Measurements from ENCODE around the gene TEKT1. TPM values are rescaled to one million over a fixed set of nuclear protein-coding genes. Genes with fewer than 3 reads are reported as not detected.

Gene TEKT1
- total RNA-seq, 4 donors from 2014 or later: 0.12 to 2.4 TPM; not detected in 2

- no peaks in the 10 kb centered on the region for H3K27me3 ChIP-seq
- no peaks in the 10 kb centered on the region for H3K9me3 ChIP-seq
- no peak for DNase-seq
- no peaks in the 10 kb centered on the region for H3K4me1 ChIP-seq
- H3K27ac ChIP-seq: no peak overlapping the region
- no peak overlapping the region for H3K4me3 ChIP-seq
- intact Hi-C loops (cut with DNase I; ENCODE audit: low total_unique reads): no loop called here
- no peaks in the 10 kb centered on the region for H3K36me3 ChIP-seq
- TF ChIP-seq CTCF (IDR thresholded peaks at IDR 0.05) (no peak), POLR2A (IDR thresholded peaks at IDR 0.05) (no peak)
Measured at GRCh38 chr17:6800422-6801027, 31.0 kb downstream of the TEKT1 start.

- Histone ChIP-seq H3K36me3 (no peaks in the 10 kb centered on the region), H3K4me3 (no peak overlapping the region), H3K27ac (no peak overlapping the region), H3K27me3 (no peaks in the 10 kb centered on the region), H3K4me1 (no peaks in the 10 kb centered on the region), H3K9me3 (no peaks in the 10 kb centered on the region)
- DNase-seq: no peak
- intact Hi-C loops (cut with DNase I; ENCODE audit: low total_unique reads): no loop called here
- TF ChIP-seq POLR2A (IDR thresholded peaks at IDR 0.05) (no peak), CTCF (IDR thresholded peaks at IDR 0.05) (no peak)
Measured at GRCh38 chr17:6799738-6800137, 31.8 kb downstream of the TEKT1 start.

GRCh38 chr17:6797718-6798351 is 33.7 kb downstream of the TEKT1 start:
- Histone ChIP-seq H3K9me3 (no peaks in the 10 kb centered on the region), H3K4me1 (no peaks in the 10 kb centered on the region), H3K4me3 (no peak overlapping the region), H3K27me3 (no peaks in the 10 kb centered on the region), H3K36me3 (no peaks in the 10 kb centered on the region), H3K27ac (no peak overlapping the region)
- no peak for TF ChIP-seq POLR2A (IDR thresholded peaks at IDR 0.05)
- TF ChIP-seq CTCF (IDR thresholded peaks at IDR 0.05): no peak
- no peak for DNase-seq
- intact Hi-C loops (cut with DNase I; ENCODE audit: low total_unique reads): no loop called here

- TF ChIP-seq CTCF (IDR thresholded peaks at IDR 0.05): no peak
- TF ChIP-seq POLR2A (IDR thresholded peaks at IDR 0.05): no peak
- Histone ChIP-seq H3K27me3 (no peaks in the 10 kb centered on the region), H3K36me3 (no peaks in the 10 kb centered on the region), H3K9me3 (no peaks in the 10 kb centered on the region), H3K27ac (no peak overlapping the region), H3K4me1 (no peaks in the 10 kb centered on the region), H3K4me3 (no peak overlapping the region)
- intact Hi-C loops (cut with DNase I; ENCODE audit: low total_unique reads): no loop called here
- DNase-seq: no peak
Measured at GRCh38 chr17:6796887-6797490, 34.5 kb downstream of the TEKT1 start.

Measured in uterus (tissue), 4 donors.